NCI-H510A (cell line): Measurements from ENCODE around the gene SDK1.
"Not testable (repeated sequence)": the region's sequence is repeated elsewhere in the genome, so short reads cannot be mapped to it uniquely, and the experiment has no call there.

ENCODE experiments used
- DNase-seq: peaks from one replicate; lab custom pipeline; 2025; lab: John Stamatoyannopoulos, UW

The SDK1 gene

GRCh38 chr7:4225361-4225771 lies 924.3 kb downstream of the SDK1 start:
- DNase-seq: no peak

- DNase-seq: no peak
Observed at GRCh38 chr7:4225881-4226523, 925.0 kb downstream of the SDK1 start.

- DNase-seq: no peak
Observed at GRCh38 chr7:4226524-4226882, 925.5 kb downstream of the SDK1 start.

GRCh38 chr7:4227105-4228010 lies 926.3 kb downstream of the SDK1 start:
- no peak for DNase-seq

GRCh38 chr7:4230352-4230751 lies 929.3 kb downstream of the SDK1 start:
- no peak for DNase-seq

GRCh38 chr7:4233146-4233545 lies 932.1 kb downstream of the SDK1 start:
- DNase-seq: no peak

GRCh38 chr7:4233621-4234497 lies 932.8 kb downstream of the SDK1 start:
- no peak for DNase-seq

- no peak for DNase-seq
Observed at GRCh38 chr7:4234498-4234855, 933.4 kb downstream of the SDK1 start.

- no peak for DNase-seq
Observed at GRCh38 chr7:4234886-4235285, 933.8 kb downstream of the SDK1 start.

GRCh38 chr7:4235596-4235995 lies 934.5 kb downstream of the SDK1 start:
- DNase-seq: no peak

GRCh38 chr7:4236389-4236788 lies 935.3 kb downstream of the SDK1 start:
- no peak for DNase-seq

- not testable (repeated sequence) for DNase-seq
Observed at GRCh38 chr7:4236873-4237272, 935.8 kb downstream of the SDK1 start.

GRCh38 chr7:4237296-4238235 lies 936.5 kb downstream of the SDK1 start:
- DNase-seq: no peak

GRCh38 chr7:4238861-4239260 lies 937.8 kb downstream of the SDK1 start:
- no peak for DNase-seq

- no peak for DNase-seq
Observed at GRCh38 chr7:4240042-4240441, 939.0 kb downstream of the SDK1 start.

- no peak for DNase-seq
Observed at GRCh38 chr7:4240520-4241303, 939.7 kb downstream of the SDK1 start.

GRCh38 chr7:4241304-4241612 lies 940.2 kb downstream of the SDK1 start:
- DNase-seq: no peak

- no peak for DNase-seq
Observed at GRCh38 chr7:4241791-4242190, 940.7 kb downstream of the SDK1 start.

- no peak for DNase-seq
Observed at GRCh38 chr7:4242706-4243105, 941.7 kb downstream of the SDK1 start.

- DNase-seq: no peak
Observed at GRCh38 chr7:4244041-4244440, 943.0 kb downstream of the SDK1 start.

GRCh38 chr7:4244635-4245034 lies 943.6 kb downstream of the SDK1 start:
- DNase-seq: no peak
